ENCODE results near the gene GRIP2. TPM values are rescaled to one million over a fixed set of nuclear protein-coding genes. Genes with fewer than 3 reads are reported as not detected.

GRIP2 gene
- total and polyA plus RNA-seq, 10 donors = 0.15 to 3.7 (median 1.2) TPM

GRCh38 chr3:14577897-14578296 lies 37.8 kb upstream of the GRIP2 start:
- 60 to 73% (median 73%) methylated on average over 4 to 5 of the region's 5 CpGs for WGBS, 5 donors
- Histone ChIP-seq H3K27ac (no peak overlapping the region), H3K27me3 (replicated peaks in 1 of 7) (peaks cover 0 to 31% (median 0%) of the 10 kb centered on the region in 7 donors), H3K4me3 (no peak overlapping the region), H3K36me3 (no peaks in the 10 kb centered on the region), H3K9me3 (no peaks in the 10 kb centered on the region), H3K4me1 (peaks cover 0 to 6% (median 0%) of the 10 kb centered on the region in 6 donors)
- TF ChIP-seq POLR2A (IDR thresholded peaks at IDR 0.05) = no peak
- TF ChIP-seq CTCF (IDR thresholded peaks at IDR 0.05 in 8 of 11, conservative IDR thresholded peaks at IDR 0.05 in 3 of 11) = no peak
- TF ChIP-seq POLR2AphosphoS5 (IDR thresholded peaks at IDR 0.05) = no peak
- DNase-seq = no peak
- intact Hi-C loops (cut with DNase I; ENCODE audit: low total_unique reads) = no loop called here

DNA sequence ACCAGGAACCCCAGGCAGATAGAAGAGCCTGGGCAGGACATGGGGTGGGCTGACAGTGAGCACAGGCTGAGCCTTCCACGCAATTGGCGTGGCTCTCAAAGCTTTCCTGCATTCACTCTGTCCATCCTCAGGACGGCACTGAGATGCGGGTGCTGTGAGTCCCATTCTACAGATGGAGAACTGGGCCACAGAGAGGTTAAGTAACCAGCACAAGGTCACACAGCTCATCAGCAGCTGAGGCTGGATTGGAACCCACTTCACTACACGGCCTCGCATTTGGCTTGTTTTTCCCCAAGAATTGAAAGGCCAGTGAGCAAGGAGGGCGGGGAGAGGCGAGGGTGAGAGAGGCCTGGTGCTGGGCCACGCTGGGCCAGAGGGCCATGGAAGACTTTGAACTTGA lies 36.0 kb upstream of the GRIP2 start:
- intact Hi-C loops (cut with DNase I; ENCODE audit: low total_unique reads) = no loop called here
- TF ChIP-seq POLR2AphosphoS5 (IDR thresholded peaks at IDR 0.05) (no peak), POLR2A (IDR thresholded peaks at IDR 0.05) (no peak)
- no peaks in the 10 kb centered on the region for H3K9me3 ChIP-seq
- no peak for DNase-seq
- H3K36me3 ChIP-seq = no peaks in the 10 kb centered on the region
- H3K27me3 ChIP-seq (replicated peaks in 1 of 7) = peaks cover 0 to 15% (median 0%) of the 10 kb centered on the region in 7 donors
- 79 to 95% (median 90%) methylated on average over 9 of the region's 9 CpGs for WGBS, 5 donors
- no peak overlapping the region for H3K27ac ChIP-seq
- H3K4me1 ChIP-seq = peaks cover 0 to 6% (median 0%) of the 10 kb centered on the region in 6 donors
- no peak overlapping the region for H3K4me3 ChIP-seq

- Histone ChIP-seq H3K4me3 (no peak overlapping the region), H3K9me3 (no peaks in the 10 kb centered on the region), H3K27me3 (replicated peaks in 1 of 7) (peaks cover 0 to 11% (median 0%) of the 10 kb centered on the region in 7 donors), H3K27ac (no peak overlapping the region), H3K4me1 (peaks cover 0 to 6% (median 0%) of the 10 kb centered on the region in 6 donors), H3K36me3 (no peaks in the 10 kb centered on the region)
- intact Hi-C loops (cut with DNase I; ENCODE audit: low total_unique reads) = no loop called here
- TF ChIP-seq CTCF (IDR thresholded peaks at IDR 0.05 in 8 of 11, conservative IDR thresholded peaks at IDR 0.05 in 3 of 11) = no peak
- no peak for TF ChIP-seq POLR2A (IDR thresholded peaks at IDR 0.05)
- no peak for TF ChIP-seq POLR2AphosphoS5 (IDR thresholded peaks at IDR 0.05)
- WGBS, 5 donors = 79 to 89% (median 87%) methylated on average over 21 to 27 of the region's 27 CpGs
- no peak for DNase-seq
These were observed 34.0 kb upstream of the GRIP2 start for GRCh38 chr3:14574183-14574582.

DNA sequence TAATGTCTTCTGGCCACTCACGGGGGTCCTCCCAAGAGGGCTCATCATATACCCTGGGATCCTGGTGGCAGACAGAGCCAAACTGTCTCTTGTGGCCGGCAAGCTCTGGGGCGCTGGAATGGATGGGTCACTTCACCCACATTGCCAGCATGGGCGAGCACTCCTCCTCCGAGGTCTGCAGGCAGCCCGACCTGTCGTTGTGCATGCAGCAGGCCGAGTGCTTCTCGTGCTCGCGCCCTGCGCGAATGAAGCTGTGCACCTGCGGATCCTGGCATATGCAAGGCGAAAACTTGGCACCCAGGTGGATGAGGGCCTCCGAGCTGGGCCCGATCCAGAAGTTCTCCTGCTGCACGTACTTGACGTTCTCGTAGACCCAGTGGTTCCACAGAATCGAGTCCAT lies 33.6 kb upstream of the GRIP2 start:
- H3K27me3 ChIP-seq (replicated peaks in 1 of 7) = peaks cover 0 to 11% (median 0%) of the 10 kb centered on the region in 7 donors
- H3K4me3 ChIP-seq = no peak overlapping the region
- TF ChIP-seq POLR2A (IDR thresholded peaks at IDR 0.05) (no peak), CTCF (IDR thresholded peaks at IDR 0.05 in 8 of 11, conservative IDR thresholded peaks at IDR 0.05 in 3 of 11) (no peak), POLR2AphosphoS5 (IDR thresholded peaks at IDR 0.05) (no peak)
- H3K27ac ChIP-seq = no peak overlapping the region
- H3K36me3 ChIP-seq = no peaks in the 10 kb centered on the region
- WGBS, 5 donors = 90 to 94% (median 92%) methylated on average over 16 to 21 of the region's 21 CpGs
- H3K9me3 ChIP-seq = no peaks in the 10 kb centered on the region
- peaks cover 0 to 6% (median 0%) of the 10 kb centered on the region in 6 donors for H3K4me1 ChIP-seq
- intact Hi-C loops (cut with DNase I; ENCODE audit: low total_unique reads) = no loop called here
- no peak for DNase-seq

Data from spleen (tissue), 11 donors.